HG03039 (cell line): ENCODE data around the gene NGEF.
"Not testable (repeated sequence)": the region's sequence is repeated elsewhere in the genome, so short reads cannot be mapped to it uniquely, and the experiment has no call there.

ENCODE experiments used
- ATAC-seq: cut with Tn5 transposase; IDR thresholded peaks from one replicate; pipeline ENCODE4 v1.9.1; 2021; ENCODE audit warnings: mild to moderate bottlenecking, moderate library complexity; ENCODE audit not compliant: unreplicated experiment

The NGEF gene

DNA sequence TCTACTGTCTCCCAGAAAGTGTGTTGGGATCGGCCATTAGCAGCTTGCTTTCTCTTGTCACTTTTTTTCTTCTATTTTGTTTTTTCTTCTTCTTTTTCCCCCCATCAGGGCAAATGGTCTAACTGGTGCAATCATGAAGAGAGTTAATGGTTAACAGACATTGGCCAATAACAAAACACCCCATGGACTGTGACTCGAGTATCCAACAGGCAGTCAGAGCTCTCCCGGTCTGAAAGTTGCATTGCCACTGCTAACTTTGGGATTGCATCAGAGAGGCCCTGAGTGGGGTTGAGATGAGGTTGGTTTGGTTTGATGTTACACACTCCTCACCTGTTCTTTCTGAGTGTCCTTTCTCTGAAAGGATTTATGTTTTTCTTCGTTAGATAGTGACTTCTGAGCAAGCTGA is 155.9 kb downstream of the NGEF start:
- no peak for ATAC-seq

- ATAC-seq = no peak
Observed at GRCh38 chr2:232854082-232854481, 159.0 kb downstream of the NGEF start.

DNA sequence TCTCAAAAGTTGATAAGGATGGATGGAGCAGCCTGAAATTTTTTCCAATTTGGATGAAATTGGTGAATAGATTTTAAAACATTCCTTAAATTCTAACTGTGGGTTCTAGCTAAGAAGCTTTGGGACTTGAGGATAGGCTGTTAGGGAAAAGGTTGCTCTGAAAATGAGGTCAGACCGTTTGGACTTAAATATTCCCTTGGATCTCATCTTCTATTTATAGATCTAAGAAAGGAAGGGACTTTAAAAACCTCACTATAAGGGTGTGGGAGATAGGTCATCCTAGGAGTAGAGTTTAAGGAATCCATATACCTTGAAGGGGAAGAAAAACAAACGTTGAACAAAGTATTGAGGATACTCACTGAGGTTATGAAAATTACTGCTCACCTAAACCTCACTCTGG is 160.4 kb downstream of the NGEF start:
- no peak for ATAC-seq

DNA sequence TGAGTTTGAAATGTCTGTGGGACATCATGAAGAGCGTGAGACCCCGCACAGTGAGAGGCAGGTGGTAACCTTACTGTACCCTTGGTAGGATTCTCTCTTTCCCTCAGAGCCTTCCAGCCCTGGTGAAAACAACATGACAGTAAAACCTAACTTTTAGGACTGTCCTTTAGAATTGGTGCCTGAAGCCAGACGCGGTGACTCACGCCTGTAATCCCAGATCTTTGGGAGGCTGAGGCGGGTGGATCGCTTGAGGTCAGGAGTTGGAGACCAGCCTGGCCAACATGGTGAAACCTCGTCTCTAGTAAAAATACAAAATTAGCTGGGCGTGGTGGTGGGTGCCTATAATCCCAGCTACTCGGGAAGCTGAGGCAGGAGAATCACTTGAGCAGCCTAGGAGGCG is 161.0 kb downstream of the NGEF start:
- not testable (repeated sequence) for ATAC-seq

DNA sequence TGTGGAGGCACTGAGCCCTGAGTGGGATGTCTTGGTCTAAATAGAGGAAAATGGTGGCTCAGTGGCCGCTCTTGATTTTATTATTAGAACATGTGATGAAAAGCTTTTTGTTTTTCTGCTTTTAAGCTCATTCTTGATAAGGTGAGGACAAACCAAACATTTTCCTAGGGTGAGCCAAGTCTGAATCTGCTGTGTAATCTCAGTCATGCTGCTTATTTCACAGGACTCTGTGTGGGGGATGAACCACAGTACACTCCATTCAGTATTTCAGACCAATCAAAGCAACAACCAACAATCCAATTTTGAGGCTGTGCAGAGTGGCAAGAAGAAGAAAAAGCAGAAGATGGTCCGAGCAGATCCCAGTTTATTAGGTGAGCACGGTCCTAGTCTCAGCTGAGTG is 163.0 kb downstream of the NGEF start:
- ATAC-seq = no peak

- no peak for ATAC-seq
Observed at GRCh38 chr2:232846055-232846454, 167.0 kb downstream of the NGEF start.

GRCh38 chr2:232843834-232844233 is 169.2 kb downstream of the NGEF start:
- no peak for ATAC-seq

GRCh38 chr2:232842689-232843088 is 170.4 kb downstream of the NGEF start:
- no peak for ATAC-seq

DNA sequence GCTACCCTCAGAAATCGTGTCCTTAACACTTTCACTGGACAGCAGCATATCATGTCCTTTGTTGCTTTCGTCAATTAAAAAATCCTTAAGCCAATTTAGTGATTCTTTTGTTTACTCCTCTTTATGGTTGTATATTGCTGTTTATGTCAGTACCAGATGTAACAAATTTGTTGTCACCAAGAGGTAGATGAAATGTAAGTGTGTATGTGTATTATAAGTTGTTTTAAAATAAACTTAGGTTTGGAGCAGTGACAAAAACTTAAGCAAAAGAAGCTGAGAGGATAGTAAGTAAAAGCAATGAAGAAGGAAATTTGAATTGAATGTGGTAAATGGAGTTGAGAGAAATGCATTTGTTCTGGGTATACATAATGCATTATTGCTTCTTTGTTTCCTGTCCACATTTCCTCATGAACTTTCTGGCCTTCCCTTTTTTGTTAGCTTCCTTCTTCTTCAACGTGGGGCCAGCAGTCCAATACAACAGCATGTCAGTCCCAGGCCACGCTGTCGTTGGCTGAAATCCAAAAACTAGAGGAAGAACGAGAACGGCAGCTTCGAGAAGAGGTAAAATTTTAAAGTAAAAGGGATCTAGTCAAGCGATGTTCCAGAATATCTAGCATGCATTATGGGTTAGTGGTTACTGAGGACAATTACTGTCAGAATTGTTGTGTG is 173.5 kb downstream of the NGEF start:
- no peak for ATAC-seq

DNA sequence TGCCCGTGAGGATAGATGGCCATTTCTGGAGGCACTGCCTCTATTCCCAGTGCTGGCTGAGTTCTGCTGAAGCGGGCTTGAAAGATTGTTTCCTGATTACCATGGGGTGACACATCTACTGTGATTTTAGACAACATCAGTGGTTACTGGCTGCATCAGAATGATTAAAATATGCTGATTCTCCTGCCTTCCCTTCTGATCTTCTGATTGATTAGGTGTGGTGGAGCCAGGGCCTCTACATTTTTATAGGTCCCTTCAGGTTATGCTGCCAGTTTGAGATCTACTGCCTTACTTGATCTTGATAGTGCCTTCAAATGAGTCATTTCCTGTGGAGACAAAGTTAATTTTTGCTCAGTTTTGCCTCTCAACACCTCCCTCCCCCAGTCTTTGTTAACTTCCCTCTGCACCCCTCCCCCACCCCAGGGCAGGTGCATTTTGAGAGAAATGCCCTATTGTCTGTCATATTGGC is 174.6 kb downstream of the NGEF start:
- ATAC-seq = no peak

- no peak for ATAC-seq
Observed at GRCh38 chr2:232836934-232837333, 176.1 kb downstream of the NGEF start.

DNA sequence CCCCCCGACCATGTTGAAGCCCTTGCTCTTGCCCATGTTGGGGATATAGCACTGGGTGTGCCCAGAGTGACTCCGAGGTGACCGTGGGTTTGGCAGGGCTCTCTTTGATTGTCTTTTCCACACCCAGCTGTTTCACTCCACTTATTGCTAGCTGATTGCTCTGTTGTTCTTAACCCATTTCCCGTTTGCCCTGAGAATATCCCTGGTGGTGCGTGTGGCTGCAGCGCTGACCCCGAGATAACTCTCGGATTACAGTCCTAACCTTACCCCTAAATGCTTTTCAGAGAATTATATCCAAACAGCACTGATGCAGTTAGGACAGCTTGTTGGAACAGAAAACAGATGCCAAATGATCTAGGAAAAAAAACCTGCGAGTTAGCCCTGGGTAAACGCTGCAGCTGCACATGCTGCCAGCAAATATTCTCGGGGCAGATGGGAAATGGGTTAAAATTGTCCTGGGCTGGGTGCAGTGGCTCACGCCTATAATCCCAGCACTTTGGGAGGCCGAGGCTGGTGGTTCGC is 177.3 kb downstream of the NGEF start:
- no peak for ATAC-seq

- no peak for ATAC-seq
Observed at GRCh38 chr2:232833830-232834229, 179.2 kb downstream of the NGEF start.

DNA sequence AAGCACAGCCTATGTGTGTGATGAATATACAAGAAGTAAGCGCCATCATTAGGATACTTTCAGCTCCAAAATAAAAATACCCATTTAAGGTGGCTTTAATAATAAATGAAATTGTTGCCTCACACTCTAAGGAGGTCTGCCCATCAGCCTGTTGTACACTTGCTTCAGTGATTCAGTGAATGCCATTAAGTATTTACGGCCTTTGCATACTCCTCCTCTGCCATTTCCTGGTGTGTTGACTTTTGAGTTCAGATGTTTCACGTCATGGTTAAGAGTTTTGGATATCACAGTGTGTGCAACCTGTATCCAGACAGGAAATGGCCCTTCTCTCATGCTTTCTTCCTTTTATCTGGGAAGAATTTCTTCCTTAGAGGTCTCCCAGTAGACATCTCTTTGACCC is 181.6 kb downstream of the NGEF start:
- no peak for ATAC-seq

DNA sequence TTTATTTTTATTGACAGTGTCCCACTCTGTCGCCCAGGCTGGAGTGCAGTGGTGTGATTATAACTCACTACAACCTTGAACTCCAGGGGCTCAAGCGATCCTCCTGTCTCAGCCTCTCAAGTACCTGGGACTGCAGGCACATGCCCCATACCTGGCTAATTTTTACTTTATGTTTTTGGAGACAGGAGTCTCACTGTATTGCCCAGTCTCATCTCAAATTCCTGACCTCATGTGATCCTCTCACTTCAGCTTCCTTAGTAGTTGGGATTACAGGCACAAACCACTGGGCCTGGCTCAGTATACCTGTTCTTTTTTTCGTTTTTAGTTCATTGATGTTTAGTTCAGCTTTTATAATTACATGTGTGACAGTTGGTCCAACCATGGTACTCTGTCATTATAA is 183.1 kb downstream of the NGEF start:
- ATAC-seq = no peak
